GM19438 (cell line): Measurements from ENCODE around the gene MPHOSPH9.
"Not testable (repeated sequence)": the region's sequence is repeated elsewhere in the genome, so short reads cannot be mapped to it uniquely, and the experiment has no call there.

ENCODE experiments used
- ATAC-seq: cut with Tn5 transposase; IDR thresholded peaks from one replicate; pipeline ENCODE4 v1.9.1; 2021; ENCODE audit warnings: low read depth; ENCODE audit not compliant: unreplicated experiment

Gene MPHOSPH9

GRCh38 chr12:123232472-123232806 lies 502 bp downstream of the MPHOSPH9 start:
- no peak for ATAC-seq

GRCh38 chr12:123231931-123232330 lies 1.0 kb downstream of the MPHOSPH9 start:
- no peak for ATAC-seq

GRCh38 chr12:123229051-123229450 lies 3.9 kb downstream of the MPHOSPH9 start:
- ATAC-seq: no peak

- ATAC-seq: no peak
Measured at GRCh38 chr12:123227581-123228258, 5.2 kb downstream of the MPHOSPH9 start.

GRCh38 chr12:123225443-123225842 lies 7.5 kb downstream of the MPHOSPH9 start:
- ATAC-seq: no peak

GRCh38 chr12:123223241-123223668 lies 9.7 kb downstream of the MPHOSPH9 start:
- ATAC-seq: no peak

- ATAC-seq: not testable (repeated sequence)
Measured at GRCh38 chr12:123207815-123208214, 25.1 kb downstream of the MPHOSPH9 start.

GRCh38 chr12:123206794-123207193 lies 26.1 kb downstream of the MPHOSPH9 start:
- not testable (repeated sequence) for ATAC-seq

GRCh38 chr12:123200414-123200813 lies 32.5 kb downstream of the MPHOSPH9 start:
- ATAC-seq: no peak

GRCh38 chr12:123199936-123200335 lies 33.0 kb downstream of the MPHOSPH9 start:
- ATAC-seq: no peak

GRCh38 chr12:123187637-123188036 lies 45.3 kb downstream of the MPHOSPH9 start:
- ATAC-seq: no peak

GRCh38 chr12:123180171-123180570 lies 52.8 kb downstream of the MPHOSPH9 start:
- ATAC-seq: no peak

GRCh38 chr12:123171967-123172366 lies 61.0 kb downstream of the MPHOSPH9 start:
- no peak for ATAC-seq

- no peak for ATAC-seq
Measured at GRCh38 chr12:123167329-123167728, 65.6 kb downstream of the MPHOSPH9 start.

- ATAC-seq: no peak
Measured at GRCh38 chr12:123165537-123165936, 67.4 kb downstream of the MPHOSPH9 start.

GRCh38 chr12:123164710-123165261 lies 68.2 kb downstream of the MPHOSPH9 start:
- ATAC-seq: no peak

GRCh38 chr12:123164222-123164621 lies 68.7 kb downstream of the MPHOSPH9 start:
- peak; percentile 62 for ATAC-seq

- no peak for ATAC-seq
Measured at GRCh38 chr12:123163227-123163626, 69.7 kb downstream of the MPHOSPH9 start.

GRCh38 chr12:123160801-123161487 lies 72.0 kb downstream of the MPHOSPH9 start:
- ATAC-seq: no peak

- no peak for ATAC-seq
Measured at GRCh38 chr12:123153906-123154305, 79.0 kb downstream of the MPHOSPH9 start.

GRCh38 chr12:123152833-123153232 lies 80.1 kb downstream of the MPHOSPH9 start:
- no peak for ATAC-seq
